NCI-H2227 (cell line): ENCODE measurements around the gene PAK3.

Experiments
- DNase-seq: peaks from one replicate; lab custom pipeline; 2025; ENCODE audit not compliant: unreplicated experiment; lab: John Stamatoyannopoulos, UW

PAK3 gene

DNA sequence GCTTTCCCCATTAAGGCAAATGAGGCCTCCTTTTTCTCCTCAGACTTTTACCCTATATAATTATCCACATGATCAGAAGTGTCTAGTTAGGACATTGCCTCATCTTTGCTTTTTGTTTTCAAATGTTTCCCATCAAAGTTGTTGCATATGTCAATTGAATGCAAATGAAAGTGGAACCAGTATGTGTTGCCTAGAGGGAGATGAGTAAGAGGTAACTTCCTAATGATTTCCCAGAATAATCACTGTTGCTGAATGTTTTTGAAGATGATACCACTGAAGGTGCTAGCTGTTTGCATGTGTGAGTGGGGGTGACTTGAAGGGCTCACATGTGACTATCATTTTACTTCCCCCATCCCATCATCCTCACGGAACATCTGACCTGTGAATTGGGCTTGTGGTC, 33.9 kb downstream of the PAK3 start:
- no peak for DNase-seq

- no peak for DNase-seq
These were observed 35.6 kb downstream of the PAK3 start for GRCh38 chrX:111131572-111131971.

DNA sequence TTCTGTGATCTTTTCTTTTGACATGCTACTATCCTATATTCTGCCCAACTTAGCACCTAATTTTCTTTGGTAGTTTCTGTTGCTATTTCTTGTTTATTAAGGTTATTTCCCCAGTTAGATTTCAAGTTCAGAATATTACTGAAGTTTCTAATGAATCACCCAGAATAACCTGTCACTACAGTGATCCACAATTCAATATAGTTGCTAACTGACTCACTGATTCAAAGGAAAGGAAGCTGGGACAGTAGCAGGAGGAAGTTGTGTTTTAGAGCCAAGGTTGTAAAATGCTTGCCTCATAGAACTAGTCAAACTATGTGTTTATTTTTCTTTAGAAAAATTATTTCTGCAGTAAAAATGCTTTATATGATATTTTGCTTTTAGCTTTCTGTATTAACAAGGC, 37.4 kb downstream of the PAK3 start:
- DNase-seq = no peak

DNA sequence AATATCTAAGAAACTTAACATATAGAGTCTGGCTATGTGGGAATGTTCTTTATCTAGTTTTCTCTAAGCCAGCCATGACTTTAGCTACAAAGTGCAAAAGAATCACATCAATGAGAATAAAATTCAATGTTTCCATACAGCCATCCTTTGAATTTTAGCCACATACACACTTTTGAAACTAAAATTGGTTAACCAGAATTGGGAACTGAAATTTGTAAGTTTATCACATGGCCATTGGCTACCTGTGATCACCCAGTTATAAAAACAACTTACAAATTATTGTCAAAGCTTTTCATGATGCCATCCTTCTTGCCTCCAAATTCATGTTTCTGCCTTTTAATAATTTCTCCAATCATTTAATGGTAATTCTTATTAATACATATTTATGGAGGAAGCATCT, 49.9 kb downstream of the PAK3 start:
- no peak for DNase-seq

DNA sequence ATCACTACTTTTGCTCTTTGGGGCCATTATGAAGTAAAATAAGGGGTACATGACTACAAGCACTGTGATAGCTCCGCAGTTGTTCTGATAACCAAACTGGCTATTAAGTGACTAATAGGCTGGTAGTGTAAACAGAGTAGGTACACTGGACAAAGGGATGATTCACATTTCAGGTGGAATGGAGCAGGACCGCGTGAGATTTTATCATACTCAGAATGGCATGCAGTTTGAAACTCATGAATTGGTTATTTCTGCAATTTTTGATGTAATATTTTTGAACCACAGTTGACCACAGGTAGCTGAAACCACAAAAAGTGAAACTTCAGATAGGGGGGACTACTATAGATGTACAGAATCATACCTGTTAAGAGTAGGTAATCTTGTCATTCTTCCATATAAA, 55.8 kb downstream of the PAK3 start:
- DNase-seq = no peak

- no peak for DNase-seq
These were observed 63.2 kb downstream of the PAK3 start for GRCh38 chrX:111159232-111159631.

DNA sequence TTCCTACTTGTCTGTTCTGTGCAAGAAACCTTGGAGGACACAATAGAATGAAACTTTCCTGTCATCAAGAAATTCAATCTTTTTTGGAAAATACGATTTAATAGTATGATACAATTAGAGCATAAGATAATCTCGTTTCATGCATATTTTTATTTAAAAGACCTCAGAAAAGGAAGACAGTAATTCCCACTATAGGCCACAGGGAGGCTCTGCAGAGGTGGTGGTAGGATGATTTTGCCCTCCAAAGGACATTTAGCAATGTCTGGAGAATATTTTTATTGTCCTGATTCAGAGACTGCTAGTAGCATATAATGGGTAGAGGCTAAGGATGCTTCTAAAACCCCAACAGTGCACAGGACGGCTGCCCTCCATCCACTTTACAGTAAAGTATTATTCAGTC, 68.7 kb downstream of the PAK3 start:
- DNase-seq = peak; percentile 11

- no peak for DNase-seq
These were observed 69.9 kb downstream of the PAK3 start for GRCh38 chrX:111165902-111166301.

GRCh38 chrX:111167334-111167733, 71.3 kb downstream of the PAK3 start:
- DNase-seq = no peak

GRCh38 chrX:111168314-111168713, 72.3 kb downstream of the PAK3 start:
- peak; percentile 56 for DNase-seq

DNA sequence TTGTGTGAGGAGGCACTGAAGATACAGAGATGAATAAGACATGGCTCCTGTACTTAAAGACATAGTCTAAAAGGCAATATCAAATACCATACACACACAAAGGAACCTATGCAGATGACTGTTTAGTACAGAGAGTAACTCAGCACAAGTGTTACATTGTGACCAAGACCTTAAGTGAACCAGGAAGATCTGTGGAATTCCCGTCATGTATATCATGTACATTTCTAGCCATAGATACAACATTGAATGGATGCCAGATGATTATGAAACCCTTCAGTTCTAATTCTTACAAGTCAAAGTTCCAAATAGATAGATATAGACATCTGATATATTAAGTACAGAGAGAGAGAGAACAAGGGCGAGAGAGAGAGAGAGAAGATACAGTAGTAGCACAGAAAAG, 73.2 kb downstream of the PAK3 start:
- DNase-seq = no peak

- DNase-seq = no peak
These were observed 74.0 kb downstream of the PAK3 start for GRCh38 chrX:111170017-111170416.

GRCh38 chrX:111180750-111181240, 84.8 kb downstream of the PAK3 start:
- DNase-seq = no peak

- peak; percentile 15 for DNase-seq
These were observed 86.0 kb downstream of the PAK3 start for GRCh38 chrX:111181951-111182350.

GRCh38 chrX:111182997-111183396, 87.0 kb downstream of the PAK3 start:
- no peak for DNase-seq

GRCh38 chrX:111191598-111191997, 95.6 kb downstream of the PAK3 start:
- no peak for DNase-seq

- no peak for DNase-seq
These were observed 103.5 kb downstream of the PAK3 start for GRCh38 chrX:111199505-111199904.

GRCh38 chrX:111200327-111200726, 104.3 kb downstream of the PAK3 start:
- DNase-seq = no peak

DNA sequence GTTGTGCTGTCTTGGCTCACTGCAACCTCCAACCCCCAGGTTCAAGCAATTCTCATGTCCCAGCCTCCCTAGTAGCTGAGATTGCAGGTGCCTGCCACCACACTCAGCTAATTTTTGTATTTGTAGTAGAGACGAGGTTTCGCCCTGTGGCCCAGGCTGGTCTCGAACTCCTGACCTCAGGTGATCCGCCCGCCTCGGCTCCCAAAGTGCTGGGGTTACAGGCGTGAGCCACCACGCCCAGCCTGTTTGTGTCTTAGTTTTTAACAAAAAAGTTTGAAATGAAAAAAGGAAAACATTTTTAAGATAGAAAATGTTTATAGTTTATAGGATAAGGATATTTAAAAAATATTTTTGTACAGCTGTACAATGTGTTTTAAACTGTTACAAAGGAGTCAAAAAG, 111.9 kb downstream of the PAK3 start:
- DNase-seq = no peak

DNA sequence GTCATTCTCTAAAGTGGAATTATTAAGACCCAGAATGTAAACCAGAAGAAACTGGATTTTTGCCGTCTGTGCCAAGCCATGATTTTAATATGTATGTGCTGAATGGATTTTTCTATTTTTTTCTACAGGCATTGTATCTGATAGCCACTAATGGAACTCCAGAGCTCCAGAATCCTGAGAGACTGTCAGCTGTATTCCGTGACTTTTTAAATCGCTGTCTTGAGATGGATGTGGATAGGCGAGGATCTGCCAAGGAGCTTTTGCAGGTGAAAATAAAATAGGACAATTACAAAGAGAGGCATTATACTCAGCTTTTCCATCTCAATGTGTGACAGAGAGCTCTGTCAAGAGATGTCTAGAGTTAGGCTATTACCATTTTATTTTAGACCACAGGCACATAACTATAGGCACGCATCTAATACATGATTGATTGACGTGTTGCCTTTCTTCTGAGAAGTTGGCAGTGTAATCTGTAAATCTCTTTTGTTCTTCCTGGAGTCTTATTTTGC, 120.4 kb downstream of the PAK3 start:
- DNase-seq = no peak

DNA sequence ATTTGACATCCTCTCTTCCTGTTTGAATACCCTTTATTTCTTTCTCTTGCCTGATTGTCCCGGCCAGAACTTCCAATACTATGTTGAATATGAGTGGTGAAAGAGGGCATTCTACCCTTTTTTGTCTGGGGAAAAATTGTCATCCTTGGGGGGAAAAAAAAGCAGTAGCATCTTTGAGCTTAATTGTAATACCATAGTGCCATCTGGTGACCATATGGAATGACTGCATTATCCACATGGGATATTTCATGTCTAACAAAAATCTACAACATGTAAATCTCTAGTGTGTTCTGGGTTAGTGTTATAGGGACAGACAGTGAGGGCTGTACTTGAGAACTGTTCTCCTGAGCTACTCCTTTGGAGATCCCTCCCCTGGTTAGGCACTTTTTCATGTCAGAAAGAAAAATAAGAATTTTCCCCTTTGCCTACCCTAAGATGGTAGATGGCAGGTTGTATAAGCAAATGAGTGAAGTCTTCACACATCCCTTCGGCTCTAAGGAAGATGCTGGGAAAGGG, 148.3 kb downstream of the PAK3 start:
- peak; percentile 42 for DNase-seq

- peak; percentile 17 for DNase-seq
These were observed 159.1 kb downstream of the PAK3 start for GRCh38 chrX:111254896-111255693.

DNA sequence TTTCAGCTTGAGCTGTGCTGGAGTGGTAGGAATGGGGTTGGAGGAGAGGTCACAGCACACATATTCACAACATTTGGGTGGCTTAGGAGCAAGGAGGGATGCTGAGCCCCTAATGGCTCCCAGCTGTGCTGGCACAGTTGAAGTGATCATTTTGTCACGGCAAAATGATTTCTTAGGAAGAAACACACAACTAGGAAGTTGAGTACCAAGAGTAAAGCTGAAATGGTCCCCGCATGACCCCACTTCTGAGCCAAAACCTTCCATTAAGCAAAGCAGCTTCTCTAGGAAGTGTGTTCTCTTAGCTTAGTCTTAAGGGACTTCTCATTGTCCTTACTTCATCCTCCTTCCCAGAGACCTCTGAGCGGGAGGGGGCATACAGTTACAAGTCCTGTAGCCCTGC, 161.7 kb downstream of the PAK3 start:
- no peak for DNase-seq
